ENCODE results near the gene UPK2.
"Not testable (repeated sequence)": the region's sequence is repeated elsewhere in the genome, so short reads cannot be mapped to it uniquely, and the experiment has no call there.

Gene UPK2

DNA sequence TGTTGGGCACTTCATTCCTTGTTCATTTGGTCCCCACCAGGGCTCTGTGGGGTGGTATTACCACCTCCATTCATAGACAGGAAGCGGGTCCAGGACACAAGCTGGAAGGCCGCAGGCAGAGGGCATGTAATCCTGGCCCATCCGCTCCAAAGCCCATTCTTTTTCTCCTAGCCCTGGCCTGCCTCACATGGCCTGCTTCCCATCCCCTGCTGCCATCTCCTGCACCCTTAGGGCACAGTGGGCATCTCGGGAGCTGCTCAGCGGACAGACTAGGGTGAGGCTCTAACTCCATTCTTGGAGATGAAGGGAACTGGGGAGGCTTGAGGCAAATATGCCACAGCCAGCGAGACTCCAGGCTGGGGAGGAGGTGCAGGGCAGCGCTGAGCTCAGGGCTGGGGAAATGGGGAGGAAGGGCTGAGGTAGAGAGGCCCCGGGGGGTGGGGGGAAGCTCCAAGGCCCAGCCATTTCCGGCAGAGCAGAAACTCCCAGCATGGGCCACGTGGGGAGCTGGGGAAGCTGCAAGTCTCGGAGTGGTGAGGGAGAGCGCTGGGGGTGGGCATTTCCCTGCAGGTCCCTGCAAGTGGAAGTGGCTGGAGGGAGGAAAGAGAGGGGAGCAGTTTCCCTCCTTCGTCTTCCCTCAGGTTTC, 16.0 kb upstream of the UPK2 start:
- Histone ChIP-seq H3K9me3 (ENCODE audit: control insufficient read depth, low read length) (no peaks in the 10 kb centered on the region), H3K36me3 (ENCODE audit: control insufficient read depth, insufficient read depth, low read length) (no peaks in the 10 kb centered on the region), H3K4me3 (ENCODE audit: insufficient read depth, low read depth, low read length, poor library complexity, severe bottlenecking) (no peak overlapping the region), H3K27ac (ENCODE audit: insufficient read depth, low read length, poor library complexity, severe bottlenecking) (no peak overlapping the region), H3K4me1 (ENCODE audit: control insufficient read depth, insufficient read depth, low read length, poor library complexity, severe bottlenecking) (peaks cover 18% of the 10 kb centered on the region), H3K27me3 (replicated peaks; ENCODE audit: control insufficient read depth, insufficient read depth, low read length, poor library complexity, severe bottlenecking) (no peaks in the 10 kb centered on the region)
- no peak for DNase-seq

- H3K27ac ChIP-seq (ENCODE audit: insufficient read depth, low read length, poor library complexity, severe bottlenecking): no peak overlapping the region
- H3K9me3 ChIP-seq (ENCODE audit: control insufficient read depth, low read length): no peaks in the 10 kb centered on the region
- H3K4me1 ChIP-seq (ENCODE audit: control insufficient read depth, insufficient read depth, low read length, poor library complexity, severe bottlenecking): peaks cover 2% of the 10 kb centered on the region
- H3K4me3 ChIP-seq (ENCODE audit: insufficient read depth, low read depth, low read length, poor library complexity, severe bottlenecking): no peak overlapping the region
- no peaks in the 10 kb centered on the region for H3K27me3 ChIP-seq (replicated peaks; ENCODE audit: control insufficient read depth, insufficient read depth, low read length, poor library complexity, severe bottlenecking)
- no peak for DNase-seq
- no peaks in the 10 kb centered on the region for H3K36me3 ChIP-seq (ENCODE audit: control insufficient read depth, insufficient read depth, low read length)
These were observed 9.0 kb upstream of the UPK2 start for GRCh38 chr11:118947091-118947490.

DNA sequence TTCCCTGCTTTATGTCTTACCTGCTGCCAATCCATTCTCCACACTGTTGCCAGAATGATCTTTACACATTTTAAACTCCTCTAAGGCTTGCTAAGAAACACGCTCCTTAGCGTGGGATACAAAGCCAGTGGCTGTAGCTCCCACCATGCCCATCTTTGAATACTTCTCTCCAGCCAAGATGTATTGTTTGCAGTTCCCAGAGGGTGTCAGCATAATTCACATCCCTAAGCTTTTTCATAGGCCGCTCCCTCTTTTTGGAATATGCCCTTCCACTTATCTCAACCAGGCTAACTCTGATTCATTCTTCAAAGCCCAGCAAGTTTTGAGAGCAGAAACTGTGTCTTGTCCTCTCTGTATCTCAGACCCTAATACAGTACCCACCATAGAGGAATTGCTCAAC, 8.1 kb upstream of the UPK2 start:
- H3K36me3 ChIP-seq (ENCODE audit: control insufficient read depth, insufficient read depth, low read length): no peaks in the 10 kb centered on the region
- H3K9me3 ChIP-seq (ENCODE audit: control insufficient read depth, low read length): no peaks in the 10 kb centered on the region
- H3K27ac ChIP-seq (ENCODE audit: insufficient read depth, low read length, poor library complexity, severe bottlenecking): no peak overlapping the region
- H3K4me3 ChIP-seq (ENCODE audit: insufficient read depth, low read depth, low read length, poor library complexity, severe bottlenecking): no peak overlapping the region
- no peaks in the 10 kb centered on the region for H3K27me3 ChIP-seq (replicated peaks; ENCODE audit: control insufficient read depth, insufficient read depth, low read length, poor library complexity, severe bottlenecking)
- DNase-seq: no peak
- peaks cover 2% of the 10 kb centered on the region for H3K4me1 ChIP-seq (ENCODE audit: control insufficient read depth, insufficient read depth, low read length, poor library complexity, severe bottlenecking)

DNA sequence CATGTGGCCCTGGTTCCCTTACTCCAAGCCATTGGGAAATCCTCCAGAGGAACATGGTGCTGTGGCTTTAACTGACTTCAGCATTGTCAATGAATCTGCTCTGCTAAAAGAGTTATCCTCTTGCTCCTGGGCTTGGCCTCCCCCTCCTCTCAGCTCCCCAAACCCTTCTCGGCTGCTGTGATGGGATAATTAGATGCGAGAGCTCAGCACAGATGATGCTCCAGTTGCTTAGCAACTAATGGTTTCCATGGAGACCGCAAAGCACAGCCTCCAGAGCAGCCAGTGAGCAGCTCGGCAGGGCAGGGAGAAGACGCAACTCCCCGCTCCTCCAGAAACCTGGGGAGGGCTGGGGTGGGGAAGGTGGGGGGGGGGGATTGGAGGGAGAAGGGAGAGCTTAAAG, 2.8 kb upstream of the UPK2 start:
- H3K4me3 ChIP-seq (ENCODE audit: insufficient read depth, low read depth, low read length, poor library complexity, severe bottlenecking): no peak overlapping the region
- no peaks in the 10 kb centered on the region for H3K4me1 ChIP-seq (ENCODE audit: control insufficient read depth, insufficient read depth, low read length, poor library complexity, severe bottlenecking)
- no peaks in the 10 kb centered on the region for H3K36me3 ChIP-seq (ENCODE audit: control insufficient read depth, insufficient read depth, low read length)
- H3K27me3 ChIP-seq (replicated peaks; ENCODE audit: control insufficient read depth, insufficient read depth, low read length, poor library complexity, severe bottlenecking): no peaks in the 10 kb centered on the region
- H3K27ac ChIP-seq (ENCODE audit: insufficient read depth, low read length, poor library complexity, severe bottlenecking): no peak overlapping the region
- no peaks in the 10 kb centered on the region for H3K9me3 ChIP-seq (ENCODE audit: control insufficient read depth, low read length)
- DNase-seq: no peak

GRCh38 chr11:118953976-118954375, 2.1 kb upstream of the UPK2 start:
- DNase-seq; H3K4me3 ChIP-seq (ENCODE audit: insufficient read depth, low read depth, low read length, poor library complexity, severe bottlenecking); H3K9me3 ChIP-seq (ENCODE audit: control insufficient read depth, low read length); H3K36me3 ChIP-seq (ENCODE audit: control insufficient read depth, insufficient read depth, low read length); H3K4me1 ChIP-seq (ENCODE audit: control insufficient read depth, insufficient read depth, low read length, poor library complexity, severe bottlenecking); H3K27me3 ChIP-seq (replicated peaks; ENCODE audit: control insufficient read depth, insufficient read depth, low read length, poor library complexity, severe bottlenecking); H3K27ac ChIP-seq (ENCODE audit: insufficient read depth, low read length, poor library complexity, severe bottlenecking): not testable (repeated sequence)

DNA sequence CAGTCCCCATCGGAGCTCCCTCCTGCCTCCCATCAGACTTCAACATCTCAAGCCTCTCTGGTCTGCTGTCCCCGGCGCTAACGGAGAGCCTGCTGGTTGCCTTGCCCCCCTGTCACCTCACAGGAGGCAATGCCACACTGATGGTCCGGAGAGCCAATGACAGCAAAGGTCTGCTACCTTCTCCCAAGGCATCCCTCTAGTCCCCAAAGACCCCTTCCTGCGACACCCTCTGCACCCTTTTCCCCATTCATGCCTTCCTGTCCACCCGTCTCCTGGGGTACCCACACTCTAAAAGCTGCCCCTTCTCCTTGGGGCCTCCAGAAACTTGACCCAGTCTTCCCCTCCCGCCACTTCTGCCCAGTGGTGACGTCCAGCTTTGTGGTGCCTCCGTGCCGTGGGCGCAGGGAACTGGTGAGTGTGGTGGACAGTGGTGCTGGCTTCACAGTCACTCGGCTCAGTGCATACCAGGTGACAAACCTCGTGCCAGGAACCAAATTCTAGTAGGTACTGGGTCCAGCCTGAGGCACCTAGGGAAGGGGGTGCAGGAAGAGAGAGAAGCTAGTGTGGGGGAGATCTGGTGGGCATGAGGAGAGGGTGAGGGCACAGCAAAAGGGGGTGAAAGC, 860 bp downstream of the UPK2 start:
- H3K4me3 ChIP-seq (ENCODE audit: insufficient read depth, low read depth, low read length, poor library complexity, severe bottlenecking): no peak overlapping the region
- H3K4me1 ChIP-seq (ENCODE audit: control insufficient read depth, insufficient read depth, low read length, poor library complexity, severe bottlenecking): no peaks in the 10 kb centered on the region
- no peaks in the 10 kb centered on the region for H3K27me3 ChIP-seq (replicated peaks; ENCODE audit: control insufficient read depth, insufficient read depth, low read length, poor library complexity, severe bottlenecking)
- no peaks in the 10 kb centered on the region for H3K36me3 ChIP-seq (ENCODE audit: control insufficient read depth, insufficient read depth, low read length)
- no peak overlapping the region for H3K27ac ChIP-seq (ENCODE audit: insufficient read depth, low read length, poor library complexity, severe bottlenecking)
- H3K9me3 ChIP-seq (ENCODE audit: control insufficient read depth, low read length): no peaks in the 10 kb centered on the region
- DNase-seq: no peak

DNA sequence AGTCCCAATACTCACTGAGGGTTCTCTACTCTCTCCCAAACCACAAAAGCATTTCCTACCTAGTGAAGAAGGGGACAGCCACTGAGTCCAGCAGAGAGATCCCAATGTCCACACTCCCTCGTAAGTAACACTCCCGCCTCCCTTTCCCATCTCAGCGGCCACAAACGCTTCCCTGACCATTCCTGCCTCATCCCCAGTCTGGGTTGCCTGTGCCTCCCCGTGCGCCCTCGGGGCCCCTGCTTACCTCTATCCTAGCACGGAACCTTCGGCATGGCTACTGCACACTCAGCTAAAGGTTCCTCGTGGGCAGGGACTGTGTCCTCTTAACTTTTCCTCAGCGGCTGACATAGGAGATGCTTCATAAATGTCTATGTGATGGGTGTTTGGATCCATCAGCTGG, 1.5 kb downstream of the UPK2 start:
- no peak for DNase-seq
- Histone ChIP-seq H3K4me1 (ENCODE audit: control insufficient read depth, insufficient read depth, low read length, poor library complexity, severe bottlenecking) (no peaks in the 10 kb centered on the region), H3K9me3 (ENCODE audit: control insufficient read depth, low read length) (no peaks in the 10 kb centered on the region), H3K36me3 (ENCODE audit: control insufficient read depth, insufficient read depth, low read length) (no peaks in the 10 kb centered on the region), H3K4me3 (ENCODE audit: insufficient read depth, low read depth, low read length, poor library complexity, severe bottlenecking) (no peak overlapping the region), H3K27me3 (replicated peaks; ENCODE audit: control insufficient read depth, insufficient read depth, low read length, poor library complexity, severe bottlenecking) (no peaks in the 10 kb centered on the region), H3K27ac (ENCODE audit: insufficient read depth, low read length, poor library complexity, severe bottlenecking) (no peak overlapping the region)

DNA sequence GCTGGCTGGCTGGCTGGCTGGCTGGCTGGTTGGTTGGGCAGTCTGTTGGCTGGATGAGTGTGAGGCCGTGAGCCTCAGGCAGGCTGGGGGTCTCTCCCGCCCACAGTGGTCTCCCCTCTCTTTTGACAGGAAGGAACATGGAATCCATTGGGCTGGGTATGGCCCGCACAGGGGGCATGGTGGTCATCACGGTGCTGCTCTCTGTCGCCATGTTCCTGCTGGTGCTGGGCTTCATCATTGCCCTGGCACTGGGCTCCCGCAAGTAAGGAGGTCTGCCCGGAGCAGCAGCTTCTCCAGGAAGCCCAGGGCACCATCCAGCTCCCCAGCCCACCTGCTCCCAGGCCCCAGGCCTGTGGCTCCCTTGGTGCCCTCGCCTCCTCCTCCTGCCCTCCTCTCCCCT, 1.9 kb downstream of the UPK2 start:
- Histone ChIP-seq H3K27ac (ENCODE audit: insufficient read depth, low read length, poor library complexity, severe bottlenecking) (no peak overlapping the region), H3K4me3 (ENCODE audit: insufficient read depth, low read depth, low read length, poor library complexity, severe bottlenecking) (no peak overlapping the region), H3K4me1 (ENCODE audit: control insufficient read depth, insufficient read depth, low read length, poor library complexity, severe bottlenecking) (no peaks in the 10 kb centered on the region), H3K36me3 (ENCODE audit: control insufficient read depth, insufficient read depth, low read length) (no peaks in the 10 kb centered on the region), H3K27me3 (replicated peaks; ENCODE audit: control insufficient read depth, insufficient read depth, low read length, poor library complexity, severe bottlenecking) (no peaks in the 10 kb centered on the region), H3K9me3 (ENCODE audit: control insufficient read depth, low read length) (no peaks in the 10 kb centered on the region)
- DNase-seq: no peak

DNA sequence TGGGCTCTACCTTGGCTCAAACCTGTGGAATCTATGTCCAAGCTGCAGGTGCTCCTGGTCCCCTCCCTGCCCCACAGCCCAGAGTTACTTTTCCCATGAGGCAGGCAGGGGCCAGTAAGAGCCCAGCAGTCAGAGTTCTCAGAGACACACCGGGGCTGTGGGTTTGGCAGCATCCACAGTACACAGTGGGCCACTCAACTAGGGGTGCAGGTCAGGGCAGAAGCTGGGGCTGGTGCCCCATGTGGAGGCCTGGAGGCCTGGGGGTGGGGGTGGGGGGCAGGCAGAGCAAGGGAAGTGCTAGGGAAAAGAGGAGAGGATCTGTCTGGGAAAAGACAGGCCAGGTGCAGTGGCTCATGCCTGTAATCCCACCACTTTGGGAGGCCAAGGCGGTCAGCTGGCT, 2.5 kb downstream of the UPK2 start:
- Histone ChIP-seq H3K36me3 (ENCODE audit: control insufficient read depth, insufficient read depth, low read length) (no peaks in the 10 kb centered on the region), H3K27me3 (replicated peaks; ENCODE audit: control insufficient read depth, insufficient read depth, low read length, poor library complexity, severe bottlenecking) (no peaks in the 10 kb centered on the region)
- DNase-seq: no peak

GRCh38 chr11:118961189-118961588, 5.1 kb downstream of the UPK2 start:
- H3K4me1 ChIP-seq (ENCODE audit: control insufficient read depth, insufficient read depth, low read length, poor library complexity, severe bottlenecking): no peaks in the 10 kb centered on the region
- no peaks in the 10 kb centered on the region for H3K27me3 ChIP-seq (replicated peaks; ENCODE audit: control insufficient read depth, insufficient read depth, low read length, poor library complexity, severe bottlenecking)
- H3K36me3 ChIP-seq (ENCODE audit: control insufficient read depth, insufficient read depth, low read length): no peaks in the 10 kb centered on the region
- DNase-seq: no peak
- no peak overlapping the region for H3K4me3 ChIP-seq (ENCODE audit: insufficient read depth, low read depth, low read length, poor library complexity, severe bottlenecking)
- H3K9me3 ChIP-seq (ENCODE audit: control insufficient read depth, low read length): no peaks in the 10 kb centered on the region
- no peak overlapping the region for H3K27ac ChIP-seq (ENCODE audit: insufficient read depth, low read length, poor library complexity, severe bottlenecking)

More for the DNA sequence above, 2.5 kb downstream of the UPK2 start:
- Histone ChIP-seq H3K27ac (ENCODE audit: insufficient read depth, low read length, poor library complexity, severe bottlenecking) (no peak overlapping the region), H3K9me3 (ENCODE audit: control insufficient read depth, low read length) (no peaks in the 10 kb centered on the region), H3K4me1 (ENCODE audit: control insufficient read depth, insufficient read depth, low read length, poor library complexity, severe bottlenecking) (no peaks in the 10 kb centered on the region), H3K4me3 (ENCODE audit: insufficient read depth, low read depth, low read length, poor library complexity, severe bottlenecking) (no peak overlapping the region)
